PC-9 (cell line): Measurements from ENCODE around the gene CBY1. TPM values are rescaled to one million over a fixed set of nuclear protein-coding genes. Genes with fewer than 3 reads are reported as not detected.

Source experiments
- BruUV-seq: library from RNA; stranded (reverse); fragments of 400-500 nt; replicated peaks from 2 replicates; lab custom pipeline; 2021; lab: Mats Ljungman, UMichigan
- CTCF ChIA-PET: fragments of 300-600 bp; sonication (Branson Sonifier 250); formaldehyde crosslinking; loops from one replicate; lab custom pipeline; 2022; ENCODE audit warnings: antibody characterized with exemption; lab: Charles Lee
- POLR2A ChIA-PET: fragments of 300-600 bp; sonication (Branson Sonifier 250); formaldehyde crosslinking; loops from one replicate; lab custom pipeline; 2022; ENCODE audit warnings: antibody characterized with exemption; ENCODE audit not compliant: unreplicated experiment; lab: Charles Lee
- DNase-seq, 2 experiments: peaks; one replicate each; pipeline versions ENCODE4 v3.0.0 to v3.0.0-alpha.2; 2015 to 2022; ENCODE audit warnings: mixed read lengths in 1 of 2
- H2AFZ ChIP-seq: fragments of 200-600 bp; sonication (generic); 2 replicates; pipeline ENCODE4 v1.8.1; 2017; ENCODE audit warnings: antibody characterized with exemption
- H3F3A ChIP-seq: fragments of 200-600 bp; sonication (generic); 2 replicates; pipeline ENCODE4 v1.8.1; 2017; ENCODE audit warnings: antibody characterized with exemption, mild to moderate bottlenecking, low read depth; ENCODE audit not compliant: insufficient read depth
- H3K27ac ChIP-seq: fragments of 200-600 bp; sonication (generic); 2 replicates; pipeline ENCODE4 v1.6.1; 2016; ENCODE audit warnings: mixed run types
- H3K27me3 ChIP-seq: fragments of 200-600 bp; sonication (generic); 2 replicates; pipeline ENCODE4 v1.6.1; 2016; ENCODE audit warnings: low read depth, mixed run types; ENCODE audit not compliant: insufficient read depth
- H3K36me3 ChIP-seq: fragments of 200-600 bp; sonication (generic); 2 replicates; pipeline ENCODE4 v1.6.1; 2016; ENCODE audit warnings: low read depth, mixed run types
- H3K4me1 ChIP-seq: fragments of 200-600 bp; sonication (generic); replicated peaks from 2 replicates; pipeline ENCODE4 v1.6.1; 2016; ENCODE audit warnings: mixed run types; ENCODE audit not compliant: insufficient read depth
- H3K4me2 ChIP-seq: fragments of 200-600 bp; sonication (generic); 2 replicates; pipeline ENCODE4 v1.6.1; 2017; ENCODE audit warnings: mixed run types
- H3K4me3 ChIP-seq: fragments of 200-600 bp; sonication (generic); 2 replicates; pipeline ENCODE4 v1.6.1; 2016; ENCODE audit warnings: mixed run types
- H3K79me2 ChIP-seq: fragments of 200-600 bp; sonication (generic); 2 replicates; pipeline ENCODE4 v1.6.1; 2017; ENCODE audit warnings: low read depth, mixed run types
- H3K9me2 ChIP-seq: fragments of 200-600 bp; sonication (generic); 2 replicates; pipeline ENCODE4 v1.8.1; 2017; ENCODE audit warnings: mild to moderate bottlenecking; ENCODE audit not compliant: insufficient read depth
- H3K9me3 ChIP-seq: fragments of 200-600 bp; sonication (generic); 2 replicates; pipeline ENCODE4 v1.8.1; 2016; ENCODE audit warnings: low read depth; ENCODE audit not compliant: insufficient read depth
- H4K20me1 ChIP-seq: fragments of 200-600 bp; sonication (generic); 2 replicates; pipeline ENCODE4 v1.8.1; 2017; ENCODE audit not compliant: insufficient read depth
- CTCF ChIP-seq: fragments of 200-600 bp; sonication (generic); conservative IDR thresholded peaks from 2 replicates; pipeline ENCODE4 v1.6.1; 2017; ENCODE audit warnings: mixed run types, antibody characterized with exemption, mild to moderate bottlenecking, moderate library complexity
- EZH2 ChIP-seq: fragments of 200-600 bp; sonication (generic); IDR thresholded peaks from 2 replicates; pipeline ENCODE4 v1.8.0; 2017; ENCODE audit warnings: antibody characterized with exemption, low read depth
- intact Hi-C: fragments of 100-400 bp; cut with micrococcal nuclease; formaldehyde crosslinking; loops from one replicate; pipeline ENCODE4 v1.10.0; 2022; ENCODE audit not compliant: unreplicated experiment
- total RNA-seq: library from RNA; stranded (reverse); gene quantifications from 2 replicates; pipeline ENCODE4 v1.2.3, GENCODE V29; 2021

CBY1 gene
- total RNA-seq, 1 experiment from 2014 or later = 58.9 TPM

- Histone ChIP-seq H3K4me2 (no peak overlapping the region), H3F3A (peaks cover 46% of the 10 kb centered on the region), H3K4me3 (no peak overlapping the region), H3K27ac (no peak overlapping the region), H3K9me3 (no peaks in the 10 kb centered on the region), H3K79me2 (peaks cover 51% of the 10 kb centered on the region), H3K9me2 (no peaks in the 10 kb centered on the region), H2AFZ (no peak overlapping the region), H3K36me3 (peaks cover 62% of the 10 kb centered on the region), H3K4me1 (peaks cover 23% of the 10 kb centered on the region), H3K27me3 (no peaks in the 10 kb centered on the region), H4K20me1 (peaks cover 52% of the 10 kb centered on the region)
- no peak for DNase-seq
- ChIA-PET POLR2A (interaction anchor here (0.6 to 0.7 kb wide), 2 partner anchors 15 to 39 kb away, joined by 3 to 4 read pairs; partner anchors contain the start of gene GTPBP1), CTCF (no interaction called here)
- no TSS peak for BruUV-seq
- intact Hi-C loops = no loop called here
- TF ChIP-seq EZH2 (no peak), CTCF (no peak)
These were observed 63.9 kb downstream of the CBY1 start for GRCh38 chr22:38720350-38720749.

GRCh38 chr22:38721551-38721950, 65.1 kb downstream of the CBY1 start:
- Histone ChIP-seq H2AFZ (no peak overlapping the region), H3K9me2 (no peaks in the 10 kb centered on the region), H3K36me3 (peaks cover 61% of the 10 kb centered on the region), H4K20me1 (peaks cover 40% of the 10 kb centered on the region), H3K9me3 (no peaks in the 10 kb centered on the region), H3K4me2 (no peak overlapping the region), H3F3A (peaks cover 41% of the 10 kb centered on the region), H3K79me2 (peaks cover 40% of the 10 kb centered on the region), H3K4me3 (no peak overlapping the region), H3K27ac (no peak overlapping the region), H3K4me1 (peaks cover 23% of the 10 kb centered on the region), H3K27me3 (no peaks in the 10 kb centered on the region)
- POLR2A ChIA-PET = interaction anchor here (0.6 kb wide), 1 partner anchor 10 kb away, joined by 3 read pairs; no protein-coding TSS in a partner anchor
- CTCF ChIA-PET = interaction anchor here (0.9 kb wide), 1 partner anchor 39 kb away, joined by 3 read pairs; the partner anchor contains the start of gene TOMM22
- no TSS peak for BruUV-seq
- no peak for DNase-seq
- TF ChIP-seq CTCF = no peak
- intact Hi-C loops = no loop called here

Other genes with a start within 250 kb of the CBY1 start
- gene KCNJ4, start 201.4 kb upstream of the CBY1 start, total RNA-seq = 0.18 and 0.22 TPM in 2 replicates
- gene KDELR3, start 188.5 kb upstream of the CBY1 start, total RNA-seq = 15.5 and 18.9 TPM in 2 replicates
- gene DDX17, start 150.3 kb upstream of the CBY1 start, total RNA-seq = 511 and 648 TPM in 2 replicates
- 5.6 and 6.3 TPM in 2 replicates for gene DMC1, start 86.5 kb upstream of the CBY1 start, total RNA-seq
- 8.8 and 9.8 TPM in 2 replicates for gene FAM227A, start 246 bp upstream of the CBY1 start, total RNA-seq
- 106 and 120 TPM in 2 replicates for gene TOMM22, start 25.3 kb downstream of the CBY1 start, total RNA-seq
- 102 and 110 TPM in 2 replicates for gene JOSD1, start 44.3 kb downstream of the CBY1 start, total RNA-seq
- gene GTPBP1, start 49.3 kb downstream of the CBY1 start, total RNA-seq = 79.3 and 94.7 TPM in 2 replicates
- 169 and 220 TPM in 2 replicates for gene SUN2, start 99.4 kb downstream of the CBY1 start, total RNA-seq
- gene DNAL4, start 137.5 kb downstream of the CBY1 start, total RNA-seq = 50.3 and 53.0 TPM in 2 replicates
- 14.7 and 23.8 TPM in 2 replicates for gene NPTXR, start 187.4 kb downstream of the CBY1 start, total RNA-seq
- 131 and 136 TPM in 2 replicates for gene CBX6, start 215.6 kb downstream of the CBY1 start, total RNA-seq